Mesenchymal stem cell (in vitro differentiated cells and primary cell): ENCODE data around the gene SCRG1.
A peak's percentile ranks its signal among the peaks of the same experiment; 100 is the strongest.

Source experiments
- DNase-seq: peaks from one replicate; pipeline ENCODE4 v3.0.0-alpha.2; 2013
- H2AFZ ChIP-seq: one replicate; pipeline ENCODE4 v1.6.1; 2013; ENCODE audit warnings: low read depth, mild to moderate bottlenecking, control low read depth, inconsistent platforms, low read length, moderate library complexity
- H2AK5ac ChIP-seq: 2 replicates; pipeline ENCODE4 v1.6.1; 2013; ENCODE audit warnings: low read length, moderate library complexity, mild to moderate bottlenecking, inconsistent platforms; ENCODE audit not compliant: severe bottlenecking
- H2BK120ac ChIP-seq: one replicate; pipeline ENCODE4 v1.6.1; 2013; ENCODE audit warnings: low read depth, mild to moderate bottlenecking, inconsistent platforms, low read length, moderate library complexity
- H2BK12ac ChIP-seq, 2 experiments: one replicate each; pipeline ENCODE4 v1.6.1; 2013; ENCODE audit warnings: inconsistent platforms in 2 of 2, low read length in 2 of 2, mild to moderate bottlenecking in 2 of 2, moderate library complexity in 2 of 2, control low read depth in 1 of 2
- H2BK15ac ChIP-seq: one replicate; pipeline ENCODE4 v1.6.1; 2013; ENCODE audit warnings: mild to moderate bottlenecking, low read depth, inconsistent platforms; ENCODE audit not compliant: poor library complexity, severe bottlenecking
- H2BK5ac ChIP-seq: 2 replicates; pipeline ENCODE4 v1.6.1; 2013; ENCODE audit warnings: low read depth, mild to moderate bottlenecking, low read length, control low read depth, inconsistent platforms; ENCODE audit not compliant: poor library complexity, severe bottlenecking
- H3K14ac ChIP-seq, 2 experiments: one replicate each; pipeline ENCODE4 v1.6.1; 2013; ENCODE audit warnings: inconsistent platforms in 2 of 2, low read length in 2 of 2, control low read depth in 1 of 2, mild to moderate bottlenecking in 1 of 2, moderate library complexity in 1 of 2
- H3K18ac ChIP-seq, 2 experiments: one replicate each; pipeline ENCODE4 v1.6.1; 2013; ENCODE audit warnings: inconsistent platforms in 2 of 2, low read length in 2 of 2, control low read depth in 1 of 2, low read depth in 1 of 2, mild to moderate bottlenecking in 1 of 2
- H3K23ac ChIP-seq, 2 experiments: one replicate each; pipeline ENCODE4 v1.6.1; 2013; ENCODE audit warnings: inconsistent platforms in 2 of 2, low read length in 2 of 2, mild to moderate bottlenecking in 2 of 2, moderate library complexity in 2 of 2, control low read depth in 1 of 2
- H3K27ac ChIP-seq: 2 replicates; pipeline ENCODE4 v1.5.1; 2013; ENCODE audit warnings: mild to moderate bottlenecking, moderate library complexity, low read length, control low read depth, inconsistent platforms; ENCODE audit not compliant: poor library complexity, severe bottlenecking
- H3K27me3 ChIP-seq, 2 experiments: 2 replicates each; pipeline versions ENCODE4 v1.6.1 to v1.7.0; 2013; ENCODE audit warnings: low read length in 2 of 2, mild to moderate bottlenecking in 2 of 2, moderate library complexity in 2 of 2, control low read depth in 1 of 2, inconsistent platforms in 1 of 2; ENCODE audit not compliant: control insufficient read depth in 1 of 2, insufficient read depth in 1 of 2
- H3K36me3 ChIP-seq, 2 experiments: 2 replicates each; pipeline versions ENCODE4 v1.6.1 to v1.7.0; 2013; ENCODE audit warnings: low read length in 2 of 2, control low read depth in 1 of 2, inconsistent platforms in 1 of 2, low read depth in 1 of 2, mild to moderate bottlenecking in 1 of 2; ENCODE audit not compliant: insufficient read depth in 2 of 2, control insufficient read depth in 1 of 2
- H3K4ac ChIP-seq, 2 experiments: one replicate each; pipeline ENCODE4 v1.6.1; 2013; ENCODE audit warnings: inconsistent platforms in 2 of 2, low read length in 2 of 2, mild to moderate bottlenecking in 2 of 2, moderate library complexity in 2 of 2, control low read depth in 1 of 2, low read depth in 1 of 2
- H3K4me1 ChIP-seq: 2 replicates; pipeline ENCODE4 v1.6.1; 2013; ENCODE audit warnings: low read depth, low read length, control low read depth; ENCODE audit not compliant: control insufficient read depth, insufficient read depth
- H3K4me2 ChIP-seq: 2 replicates; pipeline ENCODE4 v1.6.1; 2013; ENCODE audit warnings: low read length, mild to moderate bottlenecking, inconsistent platforms; ENCODE audit not compliant: poor library complexity, severe bottlenecking
- H3K4me3 ChIP-seq, 2 experiments: 2 replicates each; pipeline versions ENCODE4 v1.5.1 to v1.7.0; 2013; ENCODE audit warnings: low read length in 2 of 2, mild to moderate bottlenecking in 2 of 2, control low read depth in 1 of 2, low read depth in 1 of 2; ENCODE audit not compliant: insufficient read depth in 1 of 2
- H3K79me1 ChIP-seq: replicated peaks from 2 replicates; pipeline ENCODE4 v1.6.1; 2013; ENCODE audit warnings: mild to moderate bottlenecking, control low read depth, low read length, inconsistent platforms; ENCODE audit not compliant: poor library complexity, severe bottlenecking
- H3K9ac ChIP-seq: 2 replicates; pipeline ENCODE4 v1.7.0; 2013; ENCODE audit warnings: mild to moderate bottlenecking, low read length, moderate library complexity
- H3K9me3 ChIP-seq: 2 replicates; pipeline ENCODE4 v1.7.0; 2013; ENCODE audit warnings: mild to moderate bottlenecking, low read length; ENCODE audit not compliant: control insufficient read depth
- H4K8ac ChIP-seq: one replicate; pipeline ENCODE4 v1.6.1; 2013; ENCODE audit warnings: inconsistent platforms, mild to moderate bottlenecking, low read length, moderate library complexity
- H4K91ac ChIP-seq: one replicate; pipeline ENCODE4 v1.6.1; 2013; ENCODE audit warnings: mild to moderate bottlenecking, low read length, inconsistent platforms
- WGBS: methylation state at CpG from one replicate; pipeline ENCODE4 v1.1.7; 2013; ENCODE audit warnings: mixed read lengths; 5-methylcytosine and 5-hydroxymethylcytosine counted together

SCRG1 gene

DNA sequence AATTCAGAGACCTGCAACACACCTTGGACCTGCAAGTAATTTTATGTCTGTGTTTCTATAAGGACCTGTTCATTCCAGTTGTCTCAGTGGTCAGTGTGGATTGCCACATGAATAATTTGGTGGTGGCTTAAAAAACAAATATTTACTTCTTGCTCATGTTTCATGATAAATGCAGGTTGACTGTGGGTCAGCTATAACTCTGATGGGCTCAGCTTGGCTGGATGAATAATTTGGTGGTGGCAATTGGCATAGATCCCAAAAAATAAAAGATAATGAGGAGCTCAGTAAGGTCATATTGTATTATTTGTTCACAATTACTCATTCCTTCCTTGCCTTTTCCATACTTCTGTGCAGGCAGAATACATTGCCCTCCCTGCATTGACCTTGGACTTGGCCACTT is 18.9 kb upstream of the SCRG1 start:
- Histone ChIP-seq H3K4ac (no peak overlapping the region), H3K4me3 (no peak overlapping the region), H3K4me1 (no peaks in the 10 kb centered on the region), H4K91ac (no peak overlapping the region), H3K27me3 (no peaks in the 10 kb centered on the region), H2BK12ac (no peak overlapping the region), H3K36me3 (no peaks in the 10 kb centered on the region), H2AK5ac (no peak overlapping the region), H3K14ac (no peak overlapping the region), H3K9ac (no peak overlapping the region), H2BK5ac (no peak overlapping the region), H3K27ac (no peak overlapping the region), H3K4me2 (no peak overlapping the region), H2BK120ac (no peak overlapping the region), H3K79me1 (no peaks in the 10 kb centered on the region), H2AFZ (no peak overlapping the region), H3K9me3 (no peaks in the 10 kb centered on the region), H4K8ac (no peak overlapping the region), H3K18ac (no peak overlapping the region), H2BK15ac (no peak overlapping the region), H3K23ac (no peak overlapping the region)
- no peak for DNase-seq

DNA sequence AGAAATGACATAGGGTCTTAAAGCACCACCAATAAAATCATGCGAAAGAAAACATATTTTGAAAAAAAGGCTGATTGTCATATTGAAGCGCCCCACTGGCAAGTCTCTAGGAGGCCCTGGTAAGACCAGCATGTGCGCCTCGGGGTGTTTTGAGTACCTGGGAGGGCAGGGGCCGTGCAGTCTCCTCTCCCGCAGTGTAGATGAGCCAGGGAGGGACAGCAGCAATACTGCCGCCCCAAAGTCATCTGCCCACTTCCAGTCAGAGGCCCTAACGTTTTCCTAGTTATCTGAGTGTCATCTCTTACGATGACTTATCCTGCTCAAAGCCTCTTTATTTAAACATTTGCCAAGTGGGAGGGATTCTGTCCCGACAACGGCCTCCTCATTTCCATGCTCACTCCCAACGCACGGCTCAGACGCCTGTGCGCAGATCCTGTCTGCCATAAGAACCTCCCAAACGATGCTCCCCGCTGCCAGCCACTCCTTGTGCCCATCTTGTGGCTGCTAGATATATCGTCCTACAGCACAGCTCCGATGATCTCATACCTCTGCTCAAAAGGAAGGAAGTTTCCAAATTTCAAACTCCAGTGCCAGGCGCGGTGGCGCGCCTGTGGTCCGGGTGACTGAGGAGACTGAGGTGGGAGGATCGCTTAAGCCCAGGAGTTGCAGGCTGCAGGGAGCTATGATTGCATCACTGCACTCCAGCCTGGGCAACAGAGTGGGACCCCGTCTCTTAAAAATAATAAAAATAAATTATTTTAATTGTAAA is 17.2 kb upstream of the SCRG1 start:
- no peak overlapping the region for H2BK5ac ChIP-seq
- H3K27me3 ChIP-seq: no peaks in the 10 kb centered on the region
- no peak overlapping the region for H3K27ac ChIP-seq
- no peak overlapping the region for H2AK5ac ChIP-seq
- no peak overlapping the region for H3K18ac ChIP-seq
- WGBS: 87% methylated on average over 24 of the region's 26 CpGs
- H3K9me3 ChIP-seq: no peaks in the 10 kb centered on the region
- peak overlapping the region; percentile 34 for H2BK15ac ChIP-seq
- H4K8ac ChIP-seq: peak overlapping the region; percentile 32
- no peak overlapping the region for H4K91ac ChIP-seq
- no peak overlapping the region for H3K4me2 ChIP-seq
- H2AFZ ChIP-seq: no peak overlapping the region
- no peak overlapping the region for H3K4ac ChIP-seq
- H3K4me1 ChIP-seq: no peaks in the 10 kb centered on the region
- H3K23ac ChIP-seq: no peak overlapping the region
- no peak overlapping the region for H3K9ac ChIP-seq
- DNase-seq: no peak
- no peak overlapping the region for H2BK12ac ChIP-seq
- no peak overlapping the region for H3K14ac ChIP-seq
- no peak overlapping the region for H2BK120ac ChIP-seq
- no peaks in the 10 kb centered on the region for H3K79me1 ChIP-seq
- H3K36me3 ChIP-seq: peaks cover 0 to 3% of the 10 kb centered on the region in 2 experiments
- H3K4me3 ChIP-seq: no peak overlapping the region

DNA sequence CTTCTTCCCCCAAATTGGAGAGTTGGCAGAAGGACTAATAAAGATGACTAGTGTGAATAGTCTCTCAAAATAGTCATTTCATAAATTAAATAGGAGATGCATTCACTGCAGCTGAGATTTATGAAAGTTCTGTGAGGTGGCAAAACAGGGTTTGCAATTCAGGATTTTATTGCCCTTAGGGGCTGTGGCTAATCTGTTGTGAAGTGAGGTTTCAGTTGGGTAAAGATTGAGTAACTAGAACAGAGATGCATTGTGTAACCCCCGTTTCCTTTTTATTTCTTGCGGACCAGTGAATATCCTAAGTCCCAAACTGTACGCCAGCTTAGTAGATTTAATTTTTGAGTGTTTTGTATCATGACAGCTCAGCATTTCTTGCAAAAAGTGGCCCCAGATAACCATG is 16.2 kb upstream of the SCRG1 start:
- Histone ChIP-seq H3K4me1 (no peaks in the 10 kb centered on the region), H3K4me3 (no peak overlapping the region), H3K27ac (no peak overlapping the region), H2BK12ac (no peak overlapping the region), H3K79me1 (no peaks in the 10 kb centered on the region), H3K14ac (no peak overlapping the region), H3K18ac (no peak overlapping the region), H3K23ac (no peak overlapping the region), H2AFZ (no peak overlapping the region), H2BK15ac (no peak overlapping the region), H3K4ac (no peak overlapping the region), H3K4me2 (no peak overlapping the region), H4K8ac (no peak overlapping the region), H2BK5ac (no peak overlapping the region), H3K9ac (no peak overlapping the region), H4K91ac (no peak overlapping the region), H3K27me3 (no peaks in the 10 kb centered on the region), H3K9me3 (no peaks in the 10 kb centered on the region), H3K36me3 (peaks cover 2 to 3% of the 10 kb centered on the region in 2 experiments), H2AK5ac (no peak overlapping the region), H2BK120ac (no peak overlapping the region)
- WGBS: 90% methylated on average over 3 of the region's 3 CpGs
- DNase-seq: no peak

DNA sequence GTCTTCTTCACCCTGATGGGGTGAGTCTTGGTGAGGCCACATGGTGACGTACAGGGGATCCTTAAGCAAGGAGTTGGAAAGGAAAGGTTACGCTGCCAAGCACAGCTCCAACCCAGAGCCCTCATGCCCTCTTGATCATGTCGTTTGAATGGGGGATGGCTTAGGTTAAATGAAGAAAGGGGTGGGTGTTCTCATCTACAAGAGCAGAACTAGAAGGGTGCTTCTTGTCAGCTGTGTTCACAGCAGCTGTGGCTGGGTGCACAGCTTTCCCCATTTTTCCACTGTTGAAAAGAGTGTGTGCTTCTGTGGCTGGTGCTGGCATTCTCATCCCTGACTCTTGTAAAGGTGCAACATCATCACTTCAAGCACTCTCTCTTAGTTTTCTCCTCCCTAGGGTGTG is 15.5 kb upstream of the SCRG1 start:
- H3K14ac ChIP-seq: no peak overlapping the region
- H2BK15ac ChIP-seq: no peak overlapping the region
- H4K91ac ChIP-seq: no peak overlapping the region
- no peak overlapping the region for H3K4ac ChIP-seq
- H3K4me3 ChIP-seq: no peak overlapping the region
- H2BK12ac ChIP-seq: no peak overlapping the region
- no peak overlapping the region for H3K27ac ChIP-seq
- peaks cover 3 to 5% of the 10 kb centered on the region in 2 experiments for H3K36me3 ChIP-seq
- no peaks in the 10 kb centered on the region for H3K4me1 ChIP-seq
- no peak overlapping the region for H2BK120ac ChIP-seq
- H3K4me2 ChIP-seq: no peak overlapping the region
- H3K9ac ChIP-seq: no peak overlapping the region
- no peaks in the 10 kb centered on the region for H3K9me3 ChIP-seq
- H3K23ac ChIP-seq: no peak overlapping the region
- H2AFZ ChIP-seq: no peak overlapping the region
- 95% methylated on average over 3 of the region's 3 CpGs for WGBS
- H2AK5ac ChIP-seq: no peak overlapping the region
- H4K8ac ChIP-seq: no peak overlapping the region
- no peak overlapping the region for H3K18ac ChIP-seq
- DNase-seq: no peak
- no peak overlapping the region for H2BK5ac ChIP-seq
- H3K27me3 ChIP-seq: no peaks in the 10 kb centered on the region
- H3K79me1 ChIP-seq: no peaks in the 10 kb centered on the region
